Neural cell (in vitro differentiated cells): Measurements from ENCODE around the gene CCNE1. TPM values are rescaled to one million over a fixed set of nuclear protein-coding genes. Genes with fewer than 3 reads are reported as not detected.
"Not testable (repeated sequence)": the region's sequence is repeated elsewhere in the genome, so short reads cannot be mapped to it uniquely, and the experiment has no call there.

Source experiments
- H2AFZ ChIP-seq: fragments of 200-600, 300-800 bp; sonication (generic), shearing (Covaris generic); 2 replicates; pipeline ENCODE4 v1.6.0; 2014; ENCODE audit warnings: low read depth, mild to moderate bottlenecking, antibody characterized with exemption, low read length, moderate library complexity
- H3F3A ChIP-seq: fragments of 200-600 bp; shearing (Covaris generic); 2 replicates; pipeline ENCODE4 v1.6.1; 2016; ENCODE audit warnings: mild to moderate bottlenecking, moderate library complexity, mixed read lengths, antibody characterized with exemption, low read length; ENCODE audit not compliant: insufficient read depth, poor library complexity, severe bottlenecking
- H3K27ac ChIP-seq: fragments of 200-600, 300-800 bp; sonication (generic), shearing (Covaris generic); 2 replicates; pipeline ENCODE4 v1.5.1; 2014; ENCODE audit warnings: mild to moderate bottlenecking, low read length, moderate library complexity
- H3K27me3 ChIP-seq: fragments of 300-800, 200-600 bp; sonication (generic), shearing (Covaris generic); 2 replicates; pipeline ENCODE4 v1.6.0; 2014; ENCODE audit warnings: mild to moderate bottlenecking, low read depth, low read length, moderate library complexity; ENCODE audit not compliant: insufficient read depth
- H3K36me3 ChIP-seq: fragments of 300-800, 200-600 bp; sonication (generic), shearing (Covaris generic); 2 replicates; pipeline ENCODE4 v1.5.1; 2014; ENCODE audit warnings: mild to moderate bottlenecking, antibody characterized with exemption, low read length, moderate library complexity; ENCODE audit not compliant: insufficient read depth
- H3K4me2 ChIP-seq: fragments of 300-800, 200-600 bp; sonication (generic), shearing (Covaris generic); 2 replicates; pipeline ENCODE4 v1.6.0; 2014; ENCODE audit warnings: mild to moderate bottlenecking, low read length
- H3K4me3 ChIP-seq: fragments of 300-800, 200-600 bp; sonication (generic), shearing (Covaris generic); 2 replicates; pipeline ENCODE4 v1.5.1; 2014; ENCODE audit warnings: mild to moderate bottlenecking, low read length, moderate library complexity
- H3K79me2 ChIP-seq: fragments of 200-600 bp; shearing (Covaris generic); replicated peaks from 2 replicates; pipeline ENCODE4 v1.6.0; 2014; ENCODE audit warnings: mild to moderate bottlenecking, low read length, moderate library complexity; ENCODE audit not compliant: insufficient read depth
- H3K9ac ChIP-seq: fragments of 300-800, 200-600 bp; sonication (generic), shearing (Covaris generic); 2 replicates; pipeline ENCODE4 v1.6.1; 2016; ENCODE audit warnings: mild to moderate bottlenecking, low read length, mixed read lengths
- H3K9me2 ChIP-seq: fragments of 200-600 bp; shearing (Covaris generic); 2 replicates; pipeline ENCODE4 v1.6.1; 2016; ENCODE audit warnings: mild to moderate bottlenecking, low read length, mixed read lengths; ENCODE audit not compliant: insufficient read depth
- H3K9me3 ChIP-seq: fragments of 200-600, 300-800 bp; sonication (generic), shearing (Covaris generic); 2 replicates; pipeline ENCODE4 v1.6.1; 2016; ENCODE audit warnings: mild to moderate bottlenecking, mixed run types, low read length, moderate library complexity, mixed read lengths
- H4K20me1 ChIP-seq: fragments of 200-600 bp; shearing (Covaris generic); 2 replicates; pipeline ENCODE4 v1.6.1; 2016; ENCODE audit warnings: mild to moderate bottlenecking, mixed run types; ENCODE audit not compliant: insufficient read depth
- EP300 ChIP-seq: fragments of 450-650 bp; conservative IDR thresholded peaks from 2 replicates; pipeline ENCODE4 v1.6.1; 2014; ENCODE audit warnings: antibody characterized with exemption, mild to moderate bottlenecking, moderate library complexity; ENCODE audit not compliant: poor library complexity, severe bottlenecking
- EZH2 ChIP-seq: fragments of 200-600, 300-800 bp; shearing (Covaris generic), sonication (generic); IDR thresholded peaks from 2 replicates; pipeline ENCODE4 v1.6.1; 2014; ENCODE audit warnings: antibody characterized with exemption, low read length, borderline replicate concordance, mild to moderate bottlenecking; ENCODE audit not compliant: insufficient read depth, poor library complexity, severe bottlenecking
- MXI1 ChIP-seq: fragments of 450-650 bp; conservative IDR thresholded peaks from 2 replicates; pipeline ENCODE4 v1.6.1; 2014; ENCODE audit warnings: antibody characterized with exemption, mild to moderate bottlenecking; ENCODE audit not compliant: poor library complexity, severe bottlenecking
- POLR2AphosphoS5 ChIP-seq: IDR thresholded peaks from 2 replicates; pipeline ENCODE4 v1.6.1; 2012
- RAD21 ChIP-seq: fragments of 450-650 bp; conservative IDR thresholded peaks from 2 replicates; pipeline ENCODE4 v1.6.1; 2014; ENCODE audit warnings: antibody characterized with exemption, mild to moderate bottlenecking, moderate library complexity
- SMC3 ChIP-seq: fragments of 450-650 bp; conservative IDR thresholded peaks from 2 replicates; pipeline ENCODE4 v1.6.1; 2014; ENCODE audit warnings: antibody characterized with exemption, mild to moderate bottlenecking, moderate library complexity; ENCODE audit not compliant: poor library complexity
- TAF1 ChIP-seq: IDR thresholded peaks from 2 replicates; pipeline ENCODE4 v1.6.1; 2012; ENCODE audit warnings: low read depth
- polyA plus RNA-seq: library from polyadenylated mRNA; depleted of rRNA; stranded (reverse); fragments of >200 nt; gene quantifications from 2 replicates; pipeline ENCODE4 v1.2.3, GENCODE V29; 2014
- TF ChIP-seq, protein P1 (sequence below): fragments of 450-650 bp; IDR thresholded peaks from 2 replicates; pipeline ENCODE4 v1.5.1; 2014; ENCODE audit warnings: antibody characterized with exemption, mild to moderate bottlenecking, moderate library complexity; ENCODE audit not compliant: poor library complexity, severe bottlenecking
- TF ChIP-seq, protein P2 (sequence below): IDR thresholded peaks from 2 replicates; pipeline ENCODE4 v1.6.1; 2012; ENCODE audit warnings: borderline replicate concordance

The CCNE1 gene
- polyA plus RNA-seq, 1 donor from 2014 or later, result 4.1 TPM

- no peak overlapping the region for H3K9ac ChIP-seq
- no peaks in the 10 kb centered on the region for H3F3A ChIP-seq
- H3K9me2 ChIP-seq, result no peaks in the 10 kb centered on the region
- H2AFZ ChIP-seq, result no peak overlapping the region
- no peaks in the 10 kb centered on the region for H3K79me2 ChIP-seq
- no peaks in the 10 kb centered on the region for H3K36me3 ChIP-seq
- no peak overlapping the region for H3K27ac ChIP-seq
- H4K20me1 ChIP-seq, result no peaks in the 10 kb centered on the region
- H3K4me3 ChIP-seq, result no peak overlapping the region
- no peaks in the 10 kb centered on the region for H3K9me3 ChIP-seq
- TF ChIP-seq SMC3, result no peak
- TF ChIP-seq POLR2AphosphoS5, result no peak
- TF ChIP-seq TAF1, result no peak
- no peak for TF ChIP-seq RAD21
- no peak for TF ChIP-seq MXI1
- no peak for TF ChIP-seq EP300
- TF ChIP-seq, protein P1, sequence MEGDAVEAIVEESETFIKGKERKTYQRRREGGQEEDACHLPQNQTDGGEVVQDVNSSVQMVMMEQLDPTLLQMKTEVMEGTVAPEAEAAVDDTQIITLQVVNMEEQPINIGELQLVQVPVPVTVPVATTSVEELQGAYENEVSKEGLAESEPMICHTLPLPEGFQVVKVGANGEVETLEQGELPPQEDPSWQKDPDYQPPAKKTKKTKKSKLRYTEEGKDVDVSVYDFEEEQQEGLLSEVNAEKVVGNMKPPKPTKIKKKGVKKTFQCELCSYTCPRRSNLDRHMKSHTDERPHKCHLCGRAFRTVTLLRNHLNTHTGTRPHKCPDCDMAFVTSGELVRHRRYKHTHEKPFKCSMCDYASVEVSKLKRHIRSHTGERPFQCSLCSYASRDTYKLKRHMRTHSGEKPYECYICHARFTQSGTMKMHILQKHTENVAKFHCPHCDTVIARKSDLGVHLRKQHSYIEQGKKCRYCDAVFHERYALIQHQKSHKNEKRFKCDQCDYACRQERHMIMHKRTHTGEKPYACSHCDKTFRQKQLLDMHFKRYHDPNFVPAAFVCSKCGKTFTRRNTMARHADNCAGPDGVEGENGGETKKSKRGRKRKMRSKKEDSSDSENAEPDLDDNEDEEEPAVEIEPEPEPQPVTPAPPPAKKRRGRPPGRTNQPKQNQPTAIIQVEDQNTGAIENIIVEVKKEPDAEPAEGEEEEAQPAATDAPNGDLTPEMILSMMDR, result no peak
- H3K27me3 ChIP-seq, result no peaks in the 10 kb centered on the region
- H3K4me2 ChIP-seq, result no peak overlapping the region
Measured at GRCh38 chr19:29787281-29787680, 24.5 kb upstream of the CCNE1 start.

- no peaks in the 10 kb centered on the region for H4K20me1 ChIP-seq
- no peak overlapping the region for H2AFZ ChIP-seq
- no peaks in the 10 kb centered on the region for H3K9me3 ChIP-seq
- H3K9me2 ChIP-seq, result no peaks in the 10 kb centered on the region
- TF ChIP-seq, protein P2, sequence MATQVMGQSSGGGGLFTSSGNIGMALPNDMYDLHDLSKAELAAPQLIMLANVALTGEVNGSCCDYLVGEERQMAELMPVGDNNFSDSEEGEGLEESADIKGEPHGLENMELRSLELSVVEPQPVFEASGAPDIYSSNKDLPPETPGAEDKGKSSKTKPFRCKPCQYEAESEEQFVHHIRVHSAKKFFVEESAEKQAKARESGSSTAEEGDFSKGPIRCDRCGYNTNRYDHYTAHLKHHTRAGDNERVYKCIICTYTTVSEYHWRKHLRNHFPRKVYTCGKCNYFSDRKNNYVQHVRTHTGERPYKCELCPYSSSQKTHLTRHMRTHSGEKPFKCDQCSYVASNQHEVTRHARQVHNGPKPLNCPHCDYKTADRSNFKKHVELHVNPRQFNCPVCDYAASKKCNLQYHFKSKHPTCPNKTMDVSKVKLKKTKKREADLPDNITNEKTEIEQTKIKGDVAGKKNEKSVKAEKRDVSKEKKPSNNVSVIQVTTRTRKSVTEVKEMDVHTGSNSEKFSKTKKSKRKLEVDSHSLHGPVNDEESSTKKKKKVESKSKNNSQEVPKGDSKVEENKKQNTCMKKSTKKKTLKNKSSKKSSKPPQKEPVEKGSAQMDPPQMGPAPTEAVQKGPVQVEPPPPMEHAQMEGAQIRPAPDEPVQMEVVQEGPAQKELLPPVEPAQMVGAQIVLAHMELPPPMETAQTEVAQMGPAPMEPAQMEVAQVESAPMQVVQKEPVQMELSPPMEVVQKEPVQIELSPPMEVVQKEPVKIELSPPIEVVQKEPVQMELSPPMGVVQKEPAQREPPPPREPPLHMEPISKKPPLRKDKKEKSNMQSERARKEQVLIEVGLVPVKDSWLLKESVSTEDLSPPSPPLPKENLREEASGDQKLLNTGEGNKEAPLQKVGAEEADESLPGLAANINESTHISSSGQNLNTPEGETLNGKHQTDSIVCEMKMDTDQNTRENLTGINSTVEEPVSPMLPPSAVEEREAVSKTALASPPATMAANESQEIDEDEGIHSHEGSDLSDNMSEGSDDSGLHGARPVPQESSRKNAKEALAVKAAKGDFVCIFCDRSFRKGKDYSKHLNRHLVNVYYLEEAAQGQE, result no peak
- no peak for TF ChIP-seq EP300
- no peak for TF ChIP-seq TAF1
- no peak for TF ChIP-seq SMC3
- TF ChIP-seq MXI1, result no peak
- no peak for TF ChIP-seq RAD21
- H3K27me3 ChIP-seq, result no peaks in the 10 kb centered on the region
- no peak overlapping the region for H3K4me3 ChIP-seq
- no peaks in the 10 kb centered on the region for H3K36me3 ChIP-seq
- no peak overlapping the region for H3K9ac ChIP-seq
- H3K79me2 ChIP-seq, result no peaks in the 10 kb centered on the region
- no peaks in the 10 kb centered on the region for H3F3A ChIP-seq
- no peak overlapping the region for H3K27ac ChIP-seq
- no peak overlapping the region for H3K4me2 ChIP-seq
Measured at GRCh38 chr19:29789007-29789406, 22.8 kb upstream of the CCNE1 start.

GRCh38 chr19:29793116-29793727 is 18.6 kb upstream of the CCNE1 start:
- no peaks in the 10 kb centered on the region for H4K20me1 ChIP-seq
- no peaks in the 10 kb centered on the region for H3K36me3 ChIP-seq
- no peaks in the 10 kb centered on the region for H3K9me3 ChIP-seq
- H3K9me2 ChIP-seq, result no peaks in the 10 kb centered on the region
- H3K79me2 ChIP-seq, result no peaks in the 10 kb centered on the region
- H3K4me2 ChIP-seq, result no peak overlapping the region
- TF ChIP-seq TAF1 (no peak), POLR2AphosphoS5 (no peak), MXI1 (no peak), SMC3 (no peak), RAD21 (no peak), EZH2 (no peak), EP300 (no peak)
- TF ChIP-seq, protein P1, result no peak
- no peak overlapping the region for H2AFZ ChIP-seq
- no peaks in the 10 kb centered on the region for H3K27me3 ChIP-seq
- H3K9ac ChIP-seq, result no peak overlapping the region
- no peak overlapping the region for H3K4me3 ChIP-seq
- no peak overlapping the region for H3K27ac ChIP-seq
- no peaks in the 10 kb centered on the region for H3F3A ChIP-seq

DNA sequence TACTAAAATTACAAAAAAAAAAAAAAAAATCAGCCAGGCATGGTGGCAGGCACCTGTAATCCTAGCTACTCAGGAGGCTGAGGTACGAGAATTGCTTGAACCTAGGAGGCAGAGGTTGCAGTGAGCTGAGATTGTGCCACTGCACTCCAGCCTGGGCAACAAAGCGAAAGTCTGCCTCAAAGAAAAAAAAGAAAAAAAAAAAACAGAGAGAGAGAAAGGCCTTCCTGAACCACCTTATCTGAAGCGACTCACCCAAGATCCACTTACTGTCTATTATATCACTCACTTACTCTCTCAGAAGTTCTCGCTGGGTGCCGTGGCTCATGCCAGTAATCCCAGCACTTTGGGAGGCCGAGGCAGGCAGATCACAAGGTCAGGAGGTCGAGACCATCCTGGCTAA is 17.3 kb upstream of the CCNE1 start:
- H3K27me3 ChIP-seq, H3K4me2 ChIP-seq, H3F3A ChIP-seq, H3K4me3 ChIP-seq, H3K36me3 ChIP-seq, H3K9me3 ChIP-seq, H3K9me2 ChIP-seq, H3K27ac ChIP-seq, H4K20me1 ChIP-seq, H3K79me2 ChIP-seq, H3K9ac ChIP-seq, H2AFZ ChIP-seq: not testable (repeated sequence)
